Stimulated activated CD8-positive, alpha-beta memory T cell treated with anti-CD3 and anti-CD28 coated beads, Interleukin-15, amount 100 ng/mL, for 24 hours (primary cell): ENCODE results near the gene TRIM2.

Experiments
- DNase-seq: peaks from one replicate; pipeline ENCODE4 v3.0.0-alpha.2; 2020; ENCODE audit warnings: low read depth

TRIM2 gene

GRCh38 chr4:153384160-153384559, 179.9 kb downstream of the TRIM2 start:
- no peak for DNase-seq

- no peak for DNase-seq
Observed at GRCh38 chr4:153385784-153386183, 181.5 kb downstream of the TRIM2 start.

GRCh38 chr4:153387981-153388380, 183.7 kb downstream of the TRIM2 start:
- DNase-seq = no peak
